GM18868 (cell line): ENCODE measurements around the gene ANTXR2.
"Not testable (repeated sequence)": the region's sequence is repeated elsewhere in the genome, so short reads cannot be mapped to it uniquely, and the experiment has no call there.

Experiments used
- ATAC-seq: cut with Tn5 transposase; IDR thresholded peaks from one replicate; pipeline ENCODE4 v1.9.1; 2021; ENCODE audit warnings: mild to moderate bottlenecking, moderate library complexity; ENCODE audit not compliant: unreplicated experiment

Gene ANTXR2

GRCh38 chr4:79922011-79922410 is 151.0 kb downstream of the ANTXR2 start:
- no peak for ATAC-seq

- ATAC-seq: no peak
Measured at GRCh38 chr4:79920163-79920853, 152.7 kb downstream of the ANTXR2 start.

- no peak for ATAC-seq
Measured at GRCh38 chr4:79918292-79918691, 154.7 kb downstream of the ANTXR2 start.

- ATAC-seq: peak; percentile 98
Measured at GRCh38 chr4:79917246-79917645, 155.8 kb downstream of the ANTXR2 start.

GRCh38 chr4:79915246-79915645 is 157.8 kb downstream of the ANTXR2 start:
- ATAC-seq: no peak

GRCh38 chr4:79913581-79913980 is 159.4 kb downstream of the ANTXR2 start:
- no peak for ATAC-seq

- no peak for ATAC-seq
Measured at GRCh38 chr4:79907001-79907400, 166.0 kb downstream of the ANTXR2 start.

GRCh38 chr4:79906303-79906702 is 166.7 kb downstream of the ANTXR2 start:
- ATAC-seq: no peak

GRCh38 chr4:79905212-79905611 is 167.8 kb downstream of the ANTXR2 start:
- ATAC-seq: no peak

- no peak for ATAC-seq
Measured at GRCh38 chr4:79904331-79904730, 168.7 kb downstream of the ANTXR2 start.

GRCh38 chr4:79900182-79900581 is 172.8 kb downstream of the ANTXR2 start:
- no peak for ATAC-seq

GRCh38 chr4:79899481-79899880 is 173.5 kb downstream of the ANTXR2 start:
- ATAC-seq: no peak

GRCh38 chr4:79898055-79898454 is 175.0 kb downstream of the ANTXR2 start:
- no peak for ATAC-seq

- ATAC-seq: no peak
Measured at GRCh38 chr4:79897174-79897573, 175.9 kb downstream of the ANTXR2 start.

GRCh38 chr4:79893456-79893855 is 179.6 kb downstream of the ANTXR2 start:
- ATAC-seq: no peak

- ATAC-seq: not testable (repeated sequence)
Measured at GRCh38 chr4:79889026-79889425, 184.0 kb downstream of the ANTXR2 start.

GRCh38 chr4:79886557-79886956 is 186.5 kb downstream of the ANTXR2 start:
- ATAC-seq: no peak

- no peak for ATAC-seq
Measured at GRCh38 chr4:79886021-79886420, 187.0 kb downstream of the ANTXR2 start.

GRCh38 chr4:79883290-79883689 is 189.7 kb downstream of the ANTXR2 start:
- ATAC-seq: no peak

- ATAC-seq: no peak
Measured at GRCh38 chr4:79882806-79883205, 190.2 kb downstream of the ANTXR2 start.

GRCh38 chr4:79881407-79881806 is 191.6 kb downstream of the ANTXR2 start:
- ATAC-seq: no peak

GRCh38 chr4:79877511-79877910 is 195.5 kb downstream of the ANTXR2 start:
- ATAC-seq: no peak

- no peak for ATAC-seq
Measured at GRCh38 chr4:79875344-79875899, 197.6 kb downstream of the ANTXR2 start.
